GM20431 (cell line): Measurements from ENCODE around the gene SYNGR1.

Experiments
- in situ Hi-C: fragments of 300-500 bp; cut with MseI, MboI; formaldehyde crosslinking; loops from one replicate; pipeline ENCODE4 v1.15.0; 2020; ENCODE audit warnings: low sequenced_read_pairs; ENCODE audit not compliant: unreplicated experiment

The SYNGR1 gene

GRCh38 chr22:39314251-39314971 is 35.4 kb upstream of the SYNGR1 start:
- in situ Hi-C loops = loop anchor here (5.0 to 25.0 kb wide), 2 partner anchors 137 to 302 kb away; partner anchors contain the start of genes APOBEC3C and APOBEC3D

- in situ Hi-C loops = loop anchor here (25.0 kb wide), 1 partner anchor 303 kb away; the partner anchor contains the start of genes APOBEC3C and APOBEC3D
Observed at GRCh38 chr22:39315389-39315788, 34.4 kb upstream of the SYNGR1 start.

- in situ Hi-C loops = loop anchor here (25.0 kb wide), 1 partner anchor 304 kb away; the partner anchor contains the start of genes APOBEC3C and APOBEC3D
Observed at GRCh38 chr22:39316440-39317083, 33.2 kb upstream of the SYNGR1 start.

GRCh38 chr22:39317084-39317774 is 32.6 kb upstream of the SYNGR1 start:
- in situ Hi-C loops = loop anchor here (25.0 kb wide), 1 partner anchor 305 kb away; the partner anchor contains the start of genes APOBEC3C and APOBEC3D

- in situ Hi-C loops = loop anchor here (25.0 kb wide), 1 partner anchor 306 kb away; the partner anchor contains the start of genes APOBEC3C and APOBEC3D
Observed at GRCh38 chr22:39317775-39318506, 31.9 kb upstream of the SYNGR1 start.

- in situ Hi-C loops = loop anchor here (25.0 kb wide), 1 partner anchor 306 kb away; the partner anchor contains the start of genes APOBEC3C and APOBEC3D
Observed at GRCh38 chr22:39318507-39319283, 31.1 kb upstream of the SYNGR1 start.

GRCh38 chr22:39319284-39320022 is 30.3 kb upstream of the SYNGR1 start, which contains the start of gene RPL3:
TSS of gene RPL3 (minus strand) at chr22:39319623. CDS start at chr22:39319597, 26 bp downstream.
- in situ Hi-C loops = loop anchor here (25.0 kb wide), 1 partner anchor 307 kb away; the partner anchor contains the start of genes APOBEC3C and APOBEC3D

GRCh38 chr22:39320616-39321029 is 29.2 kb upstream of the SYNGR1 start:
- in situ Hi-C loops = loop anchor here (25.0 kb wide), 1 partner anchor 308 kb away; the partner anchor contains the start of genes APOBEC3C and APOBEC3D

GRCh38 chr22:39325392-39325932 is 24.3 kb upstream of the SYNGR1 start:
- in situ Hi-C loops = loop anchor here (25.0 kb wide), 1 partner anchor 187 kb away; the partner anchor contains the start of genes ATF4 and MIEF1

GRCh38 chr22:39327995-39328754 is 21.6 kb upstream of the SYNGR1 start:
- in situ Hi-C loops = loop anchor here (25.0 kb wide), 1 partner anchor 184 kb away; the partner anchor contains the start of genes ATF4 and MIEF1

GRCh38 chr22:39330553-39330952 is 19.2 kb upstream of the SYNGR1 start:
- in situ Hi-C loops = loop anchor here (25.0 kb wide), 1 partner anchor 182 kb away; the partner anchor contains the start of genes ATF4 and MIEF1

- in situ Hi-C loops = loop anchor here (25.0 kb wide), 1 partner anchor 180 kb away; the partner anchor contains the start of genes ATF4 and MIEF1
Observed at GRCh38 chr22:39332441-39333064, 17.2 kb upstream of the SYNGR1 start.

- in situ Hi-C loops = loop anchor here (25.0 kb wide), 1 partner anchor 176 kb away; the partner anchor contains the start of genes ATF4 and MIEF1
Observed at GRCh38 chr22:39336411-39336810, 13.4 kb upstream of the SYNGR1 start.

GRCh38 chr22:39339775-39340174 is 10.0 kb upstream of the SYNGR1 start:
- in situ Hi-C loops = loop anchor here (25.0 kb wide), 1 partner anchor 173 kb away; the partner anchor contains the start of genes ATF4 and MIEF1

GRCh38 chr22:39341179-39341578 is 8.6 kb upstream of the SYNGR1 start:
- in situ Hi-C loops = loop anchor here (25.0 kb wide), 1 partner anchor 171 kb away; the partner anchor contains the start of genes ATF4 and MIEF1
